ENCODE measurements around the gene KCNQ1.
A peak's percentile ranks its signal among the peaks of the same experiment; 100 is the strongest.

KCNQ1 gene

GRCh38 chr11:2426221-2426620 lies 18.6 kb upstream of the KCNQ1 start:
- DNase-seq = no peak

DNA sequence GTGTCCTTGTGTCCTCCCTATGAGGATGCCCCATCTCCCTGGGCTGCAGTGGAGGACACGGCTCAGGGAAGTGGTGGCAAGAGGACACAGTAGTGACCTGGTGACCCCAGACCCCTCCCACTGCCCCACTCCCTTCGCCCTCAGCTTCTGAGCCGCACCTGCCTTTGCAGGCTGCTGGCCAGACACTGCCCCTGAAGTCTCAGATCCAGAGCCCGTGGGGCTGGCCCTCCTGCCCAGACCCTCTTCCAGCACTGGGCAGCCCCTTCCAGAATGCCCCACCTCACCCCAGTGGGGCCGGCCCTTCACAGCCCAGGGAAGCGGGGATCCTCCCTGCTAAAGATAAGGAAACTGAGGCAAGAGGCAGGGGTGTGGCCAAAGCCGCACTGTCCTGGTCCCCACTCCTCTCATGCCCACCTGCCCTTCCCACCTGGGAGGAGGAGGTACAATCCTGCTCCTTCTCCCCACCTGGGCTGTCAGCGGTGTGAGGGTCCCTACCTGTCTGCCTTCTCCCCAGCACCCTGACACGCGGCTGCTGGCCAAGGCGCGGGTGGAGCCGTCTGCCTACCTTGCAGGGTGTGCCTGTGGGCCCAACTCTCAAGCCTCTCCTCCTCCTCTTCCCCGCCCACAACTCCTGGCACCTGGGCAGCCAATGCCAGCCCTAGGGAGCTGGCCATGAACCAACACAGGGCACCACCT lies 17.8 kb upstream of the KCNQ1 start:
- no peak for DNase-seq

- no peak for DNase-seq
Observed at GRCh38 chr11:2427721-2428321, 17.0 kb upstream of the KCNQ1 start.

DNA sequence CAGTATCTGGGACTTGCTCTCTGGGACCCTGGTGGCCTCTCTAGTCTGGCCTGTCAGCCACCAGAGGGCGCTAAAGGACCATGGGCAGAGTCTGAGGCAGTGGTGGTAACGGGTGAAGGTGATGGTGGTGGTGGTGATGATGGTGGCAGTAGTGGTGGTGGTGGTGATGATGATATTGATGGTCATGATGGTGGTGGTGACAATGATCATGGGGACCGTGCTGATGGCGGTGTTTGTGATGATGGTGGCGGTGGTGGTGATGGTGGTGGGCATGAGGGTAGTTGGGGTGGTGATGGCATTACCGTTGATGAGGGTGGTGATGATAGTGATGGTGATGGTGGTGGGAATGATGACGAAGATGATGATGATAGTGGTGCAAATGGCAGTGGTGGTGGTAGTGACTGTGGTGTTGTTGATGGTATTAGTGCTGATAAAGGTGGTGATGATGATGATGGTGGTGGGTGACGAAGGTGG lies 16.4 kb upstream of the KCNQ1 start:
- peak; percentile 88 for DNase-seq

DNA sequence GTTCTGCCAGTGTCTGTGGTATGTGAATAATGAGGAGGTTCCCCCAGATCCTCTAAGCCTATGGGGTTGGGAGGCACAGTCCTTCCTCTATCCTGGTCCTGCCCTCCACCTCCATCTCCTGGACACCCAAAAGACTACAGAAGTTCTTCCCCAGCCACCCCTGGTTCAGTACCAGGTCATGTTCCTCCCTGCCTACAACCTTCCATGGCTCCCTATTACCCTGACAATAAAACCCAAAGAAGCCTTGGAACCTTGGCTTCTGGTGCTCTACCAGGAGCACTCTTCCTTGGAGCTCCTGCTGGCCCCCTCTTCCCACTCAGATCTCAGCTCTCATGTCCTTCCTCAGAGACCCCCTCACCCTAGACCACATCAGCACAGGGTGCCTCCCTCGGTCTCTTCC lies 13.4 kb upstream of the KCNQ1 start:
- no peak for DNase-seq

DNA sequence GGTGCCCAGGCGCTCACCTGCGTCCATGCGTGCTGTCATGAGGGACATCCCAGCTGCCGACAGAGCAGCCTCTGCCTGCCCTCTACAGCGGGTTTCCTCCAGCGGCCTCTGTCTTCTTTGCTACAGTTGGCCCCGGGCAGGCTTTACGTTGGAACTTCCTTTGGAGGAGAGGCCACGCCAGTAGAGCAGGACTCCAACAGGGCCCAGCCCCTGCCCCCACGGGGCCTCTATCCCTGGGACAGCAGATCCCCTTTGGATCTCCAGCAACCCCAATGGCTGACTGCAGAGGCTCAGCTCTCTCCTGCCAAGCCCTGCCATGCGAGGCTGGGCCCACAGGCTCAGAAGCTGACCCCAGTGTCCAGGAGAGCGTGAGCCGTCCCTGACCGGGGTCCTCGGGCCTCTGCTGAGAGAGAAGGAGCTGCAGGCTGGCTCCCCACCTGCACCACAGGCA lies 12.6 kb upstream of the KCNQ1 start:
- DNase-seq = no peak

DNA sequence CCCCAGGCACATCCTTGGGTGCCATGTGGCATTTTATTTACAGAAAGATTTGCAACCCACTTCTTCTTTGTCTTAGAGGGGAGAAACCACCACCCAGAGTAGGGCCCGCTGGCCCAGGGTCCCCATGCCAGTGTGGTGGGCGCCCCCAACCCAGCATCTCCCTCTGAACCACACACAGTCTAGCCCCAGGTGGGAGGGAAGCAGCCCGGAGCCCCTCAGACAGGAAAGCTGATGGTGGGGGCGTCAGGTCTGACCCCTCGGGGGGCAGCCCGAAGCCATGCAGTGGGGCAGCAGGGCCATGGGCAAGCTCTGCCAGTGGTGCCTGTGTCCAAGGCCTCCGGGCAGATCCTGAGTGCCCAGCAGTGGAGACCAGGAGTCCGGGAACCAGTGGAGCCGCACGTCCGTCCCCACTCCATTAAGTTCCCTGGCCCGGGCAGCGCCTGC lies 12.2 kb upstream of the KCNQ1 start:
- no peak for DNase-seq

DNA sequence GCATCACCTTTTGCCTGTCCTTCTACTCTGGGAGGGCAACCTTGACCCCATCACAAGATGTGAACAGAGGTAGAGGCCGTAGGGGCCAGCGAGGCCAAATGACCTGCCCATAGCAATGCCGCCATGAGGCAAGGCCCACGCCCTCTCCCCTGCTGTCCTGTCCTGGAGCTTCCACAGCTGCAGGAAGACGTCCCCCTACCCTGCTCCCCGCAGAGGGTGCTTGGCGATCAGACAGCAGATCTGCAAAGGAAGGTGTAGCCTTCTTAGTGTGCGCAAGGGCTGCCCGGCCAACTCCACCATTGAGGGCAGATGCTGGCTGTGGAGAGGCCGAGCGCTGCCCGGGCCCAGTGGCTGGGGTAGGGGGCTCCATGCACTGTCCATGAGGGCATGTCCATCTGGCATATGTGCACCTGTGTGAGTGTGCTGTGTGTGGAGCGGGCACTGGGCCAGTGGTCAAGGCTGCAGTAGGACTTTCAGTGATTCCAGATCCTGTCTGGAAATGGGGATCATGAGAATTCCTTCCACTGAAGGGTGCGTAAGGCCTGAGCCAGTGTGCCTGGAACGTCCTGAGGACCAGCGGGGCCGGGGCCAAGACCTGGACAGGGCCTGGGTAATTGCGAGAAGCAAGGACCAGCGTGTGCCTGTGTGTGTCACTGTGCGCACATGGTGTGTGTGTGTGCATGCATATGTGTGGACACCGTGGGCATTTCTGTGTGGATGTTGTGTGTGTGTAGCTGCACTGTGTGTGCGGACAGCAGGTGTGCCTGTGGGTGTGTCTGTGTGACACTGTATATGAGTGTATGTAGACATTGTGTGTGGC lies 11.5 kb upstream of the KCNQ1 start:
- DNase-seq = no peak

- DNase-seq = no peak
Observed at GRCh38 chr11:2434008-2434407, 10.8 kb upstream of the KCNQ1 start.

GRCh38 chr11:2434506-2435255 lies 10.1 kb upstream of the KCNQ1 start:
- no peak for DNase-seq

- DNase-seq = no peak
Observed at GRCh38 chr11:2435288-2436012, 9.4 kb upstream of the KCNQ1 start.

- no peak for DNase-seq
Observed at GRCh38 chr11:2436013-2436520, 8.7 kb upstream of the KCNQ1 start.

DNA sequence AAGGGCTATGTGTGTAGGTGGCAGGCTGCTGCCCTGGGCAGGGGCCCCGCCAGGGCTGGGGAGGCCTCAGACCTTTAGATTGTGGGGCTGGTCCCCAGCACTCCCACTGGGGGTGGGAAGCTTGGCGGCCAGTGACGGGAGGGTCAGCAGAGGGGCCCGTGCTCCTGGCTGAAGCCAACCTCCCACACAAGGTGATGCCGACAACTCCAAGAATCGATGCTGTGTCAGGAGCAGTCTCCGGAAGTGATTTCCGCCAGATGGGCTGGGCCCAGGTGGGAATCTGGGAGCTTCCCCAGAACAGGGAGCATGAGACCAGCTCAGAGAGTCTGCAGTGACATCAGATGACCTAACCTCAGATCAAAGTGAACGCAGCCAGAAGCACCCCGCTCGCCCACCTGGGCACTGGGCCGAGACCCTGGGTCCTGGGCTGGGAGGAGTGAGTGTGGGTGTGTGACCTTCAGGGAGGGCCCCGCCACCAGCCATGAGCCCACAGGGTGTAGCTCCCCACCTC lies 8.2 kb upstream of the KCNQ1 start:
- DNase-seq = no peak

GRCh38 chr11:2437516-2437915 lies 7.3 kb upstream of the KCNQ1 start:
- no peak for DNase-seq

DNA sequence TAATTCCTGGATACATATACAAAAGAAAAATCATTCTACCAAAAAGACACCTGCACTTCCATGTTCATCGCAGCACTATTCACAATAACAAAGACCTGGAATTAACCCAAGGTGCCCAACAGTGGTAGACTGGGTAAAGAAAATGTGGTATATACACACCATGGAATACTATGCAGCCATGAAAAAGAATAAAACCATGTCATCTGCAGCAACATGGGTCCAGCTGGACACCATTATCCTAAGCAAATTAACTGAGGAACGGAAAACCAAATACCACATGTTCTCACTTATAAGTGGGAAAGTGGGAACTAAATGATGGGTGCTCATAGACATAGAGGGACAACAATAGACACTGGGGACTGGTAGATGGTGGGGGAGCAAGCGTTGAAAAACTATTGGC lies 5.0 kb upstream of the KCNQ1 start:
- no peak for DNase-seq

DNA sequence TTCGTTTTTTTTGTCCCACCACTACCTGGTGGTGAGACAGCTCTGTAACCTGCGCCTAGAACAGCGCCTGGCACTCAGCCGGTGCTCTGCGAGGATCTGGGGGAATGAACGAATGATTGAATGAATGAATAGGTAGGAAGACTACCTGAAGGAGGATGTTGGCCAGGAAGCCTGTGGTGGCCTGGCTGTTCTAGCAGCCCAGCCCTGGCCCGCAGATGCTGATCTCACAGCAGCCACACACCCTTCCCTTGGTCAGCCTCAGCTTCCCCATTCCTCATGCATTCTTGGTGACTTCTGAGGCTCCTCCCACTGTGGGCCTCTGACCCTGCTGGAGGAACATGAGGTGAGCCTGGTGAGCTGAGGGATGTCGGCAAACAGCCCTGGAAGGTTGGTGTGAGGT lies 4.2 kb upstream of the KCNQ1 start:
- no peak for DNase-seq

GRCh38 chr11:2441171-2441570 lies 3.6 kb upstream of the KCNQ1 start:
- no peak for DNase-seq

DNA sequence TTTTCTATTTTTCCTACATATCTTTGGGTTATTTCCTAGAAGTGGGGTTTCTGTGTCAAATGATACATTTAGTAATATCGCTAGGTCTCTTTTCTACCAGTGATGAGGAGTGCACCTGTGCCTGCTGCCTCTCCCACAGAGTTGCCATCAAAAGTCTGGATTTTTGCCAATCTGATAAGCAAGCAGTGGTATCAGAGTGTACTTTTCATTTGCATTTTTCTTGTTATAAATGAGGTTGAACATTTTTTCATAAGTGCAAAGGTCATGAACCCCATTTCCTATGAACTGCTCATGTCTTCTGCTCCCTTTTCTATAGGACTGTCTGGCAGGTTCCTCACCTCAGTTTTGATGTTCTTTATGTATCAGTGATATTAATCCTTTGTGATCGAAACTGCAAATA lies 2.2 kb upstream of the KCNQ1 start:
- DNase-seq = peak; percentile 1

DNA sequence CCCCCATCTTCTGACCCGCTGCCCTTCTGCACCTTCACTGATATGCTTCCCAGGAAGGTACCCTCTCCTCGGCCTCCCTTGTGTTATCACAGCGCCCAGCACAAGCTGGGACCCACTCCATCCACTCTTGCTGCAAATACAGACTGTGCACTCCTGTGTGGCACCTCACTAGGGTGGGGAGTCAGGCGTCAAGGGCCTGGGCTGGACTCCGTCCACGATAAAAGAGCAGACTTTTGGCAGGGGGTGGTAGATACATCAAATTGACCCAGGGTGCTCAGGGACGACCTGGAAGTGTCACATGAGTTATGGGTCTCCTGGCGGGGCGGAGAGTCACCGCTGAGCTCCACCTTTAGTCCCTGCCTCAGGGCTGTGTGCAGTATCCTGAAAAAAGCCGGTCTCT lies 1.4 kb upstream of the KCNQ1 start:
- DNase-seq = no peak

DNA sequence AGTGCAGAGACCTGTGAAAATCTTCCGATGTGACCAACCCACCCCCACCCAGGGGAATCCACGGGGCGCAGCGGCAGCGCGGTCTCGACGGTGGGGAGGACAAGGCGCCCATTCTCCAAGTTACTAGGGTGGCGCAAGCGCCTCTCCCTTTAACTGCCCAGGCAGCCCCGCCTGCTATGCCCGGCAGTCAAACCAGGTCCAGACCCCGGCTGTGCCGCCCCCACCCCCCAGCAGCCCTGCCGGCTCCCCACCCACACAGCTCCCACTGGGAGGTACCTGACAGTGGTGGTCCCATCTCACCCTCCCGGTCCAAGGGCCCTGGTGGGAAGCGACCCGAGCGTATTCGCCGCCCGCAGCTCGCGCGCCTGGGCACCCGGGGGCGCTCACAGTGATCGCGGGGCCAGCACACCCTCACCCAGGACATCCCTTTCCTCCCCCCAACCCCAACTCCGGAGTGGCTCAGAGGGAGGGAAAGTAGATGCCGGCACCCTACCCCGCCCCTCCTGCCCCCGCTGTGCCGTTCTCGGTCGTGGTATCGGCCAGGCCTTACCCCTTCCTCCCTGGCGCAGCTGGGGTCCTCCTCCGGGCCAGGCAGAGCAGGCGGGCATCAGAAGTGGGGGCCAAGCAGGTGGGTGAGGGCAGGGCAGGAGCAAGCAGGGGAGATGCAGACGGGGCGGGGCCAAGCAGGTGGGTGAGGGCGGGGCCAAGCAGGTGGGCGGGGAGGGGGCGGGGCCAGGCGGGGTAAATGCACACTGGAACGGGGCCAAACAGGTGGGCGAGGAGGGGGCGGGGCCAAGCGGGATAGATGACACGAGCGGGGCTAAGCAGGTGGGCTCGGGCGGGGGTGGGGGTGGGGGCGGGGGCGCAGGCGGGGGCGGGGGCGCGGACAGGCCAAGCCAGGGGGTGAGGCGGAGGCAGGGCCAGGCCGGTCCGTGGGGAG lies 657 bp upstream of the KCNQ1 start, which contains the start of gene TRPM5:
TRPM5 (minus strand) TSS at position 634 of the 940 bp plus-strand sequence. CDS start 21,478 bp downstream, outside the sequence.
- DNase-seq = peak; percentile 84
